Liver (tissue), 3 donors: ENCODE measurements around the gene ALG3.

Experiments
- EGR1 ChIP-seq, 2 donors: IDR thresholded peaks; 2 replicates each; pipeline ENCODE4 v1.6.1; 2016 to 2018; ENCODE audit warnings: antibody characterized with exemption in 2 of 2, low read depth in 2 of 2
- GABPA ChIP-seq, 2 donors: IDR thresholded peaks in 1 of 2; conservative IDR thresholded peaks in 1 of 2; 2 replicates each; pipeline ENCODE4 v1.6.1; 2016; ENCODE audit warnings: antibody characterized with exemption in 2 of 2, mild to moderate bottlenecking in 1 of 2, moderate library complexity in 1 of 2
- RXRA ChIP-seq, 2 donors: IDR thresholded peaks; 2 replicates each; pipeline ENCODE4 v1.6.1; 2017 to 2018; ENCODE audit warnings: antibody characterized with exemption in 2 of 2, mild to moderate bottlenecking in 1 of 2
- SP1 ChIP-seq: IDR thresholded peaks from 2 replicates; pipeline ENCODE4 v1.6.1; 2018; ENCODE audit warnings: antibody characterized with exemption, mild to moderate bottlenecking
- TF ChIP-seq, protein P1 (sequence below): fragments of 150-350 bp; IDR thresholded peaks from 2 replicates; pipeline ENCODE4 v1.5.1; 2017; ENCODE audit warnings: improper control_type of control experiment, low read depth, low read length; ENCODE audit not compliant: missing input control
- TF ChIP-seq, protein P2 (sequence below): IDR thresholded peaks from 2 replicates; pipeline ENCODE4 v1.6.1; 2016; ENCODE audit warnings: antibody characterized with exemption
- donor health status: healthy.
- donor health status: healthy.

DNA sequence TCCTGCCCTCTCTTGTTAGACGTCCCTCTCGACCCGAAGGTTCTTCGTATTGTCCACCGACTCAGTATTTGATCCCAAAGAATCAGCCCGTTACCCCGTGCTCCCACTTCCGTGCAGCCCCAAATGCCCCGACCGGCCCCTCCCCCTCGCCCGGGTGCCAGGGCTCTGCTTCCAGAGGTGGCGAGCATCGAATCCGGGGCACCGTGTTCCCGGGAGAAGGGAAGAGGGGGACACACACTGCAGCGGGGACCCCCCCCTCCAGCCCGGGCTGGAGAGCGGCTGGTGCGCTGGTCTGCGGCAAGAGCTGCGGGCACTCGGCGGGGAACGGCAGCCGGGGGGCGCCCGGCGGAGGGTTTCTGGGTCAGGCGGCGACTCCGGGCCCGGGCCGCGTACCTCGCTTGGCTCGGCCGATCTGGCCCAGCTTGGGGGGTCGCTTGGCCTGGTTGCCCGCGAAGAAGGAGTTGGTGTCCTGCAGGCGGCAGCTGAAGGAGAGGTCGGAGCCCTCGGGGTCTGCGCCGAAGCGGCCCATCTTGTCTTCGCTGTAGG lies 12.0 kb upstream of the ALG3 start:
- TF ChIP-seq, protein P1, sequence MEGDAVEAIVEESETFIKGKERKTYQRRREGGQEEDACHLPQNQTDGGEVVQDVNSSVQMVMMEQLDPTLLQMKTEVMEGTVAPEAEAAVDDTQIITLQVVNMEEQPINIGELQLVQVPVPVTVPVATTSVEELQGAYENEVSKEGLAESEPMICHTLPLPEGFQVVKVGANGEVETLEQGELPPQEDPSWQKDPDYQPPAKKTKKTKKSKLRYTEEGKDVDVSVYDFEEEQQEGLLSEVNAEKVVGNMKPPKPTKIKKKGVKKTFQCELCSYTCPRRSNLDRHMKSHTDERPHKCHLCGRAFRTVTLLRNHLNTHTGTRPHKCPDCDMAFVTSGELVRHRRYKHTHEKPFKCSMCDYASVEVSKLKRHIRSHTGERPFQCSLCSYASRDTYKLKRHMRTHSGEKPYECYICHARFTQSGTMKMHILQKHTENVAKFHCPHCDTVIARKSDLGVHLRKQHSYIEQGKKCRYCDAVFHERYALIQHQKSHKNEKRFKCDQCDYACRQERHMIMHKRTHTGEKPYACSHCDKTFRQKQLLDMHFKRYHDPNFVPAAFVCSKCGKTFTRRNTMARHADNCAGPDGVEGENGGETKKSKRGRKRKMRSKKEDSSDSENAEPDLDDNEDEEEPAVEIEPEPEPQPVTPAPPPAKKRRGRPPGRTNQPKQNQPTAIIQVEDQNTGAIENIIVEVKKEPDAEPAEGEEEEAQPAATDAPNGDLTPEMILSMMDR: no peak
- TF ChIP-seq, protein P2, sequence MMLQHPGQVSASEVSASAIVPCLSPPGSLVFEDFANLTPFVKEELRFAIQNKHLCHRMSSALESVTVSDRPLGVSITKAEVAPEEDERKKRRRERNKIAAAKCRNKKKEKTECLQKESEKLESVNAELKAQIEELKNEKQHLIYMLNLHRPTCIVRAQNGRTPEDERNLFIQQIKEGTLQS: no peak
- TF ChIP-seq SP1 (no peak), EGR1 (IDR thresholded peaks at IDR 0.05; ENCODE audit: low read depth in 2 of 2) (no peak), GABPA (IDR thresholded peaks at IDR 0.05 in 1 of 2, conservative IDR thresholded peaks at IDR 0.05 in 1 of 2) (no peak), RXRA (IDR thresholded peaks at IDR 0.05) (no peak)
